Measurements from ENCODE around the gene CAMKV. TPM values are rescaled to one million over a fixed set of nuclear protein-coding genes. Genes with fewer than 3 reads are reported as not detected.
A peak's percentile ranks its signal among the peaks of the same experiment; 100 is the strongest.

The CAMKV gene
- total RNA-seq, 1 donor from 2014 or later: 10.6 TPM

- TF ChIP-seq CTCF (conservative IDR thresholded peaks at IDR 0.05): peak; percentile 66
- DNase-seq (ENCODE audit: extremely low spot score, unreplicated experiment): no peak
- H3K36me3 Mint-ChIP-seq: no peaks in the 10 kb centered on the region
These were observed 30.1 kb upstream of the CAMKV start for GRCh38 chr3:49899815-49900214.

GRCh38 chr3:49898991-49899390, 29.3 kb upstream of the CAMKV start:
- H3K27ac Mint-ChIP-seq: no peak overlapping the region

More at GRCh38 chr3:49899815-49900214, 30.1 kb upstream of the CAMKV start:
- no peaks in the 10 kb centered on the region for H3K27me3 Mint-ChIP-seq
- no peak overlapping the region for H3K4me3 Mint-ChIP-seq
- no peak overlapping the region for H3K27ac Mint-ChIP-seq
- H3K4me1 Mint-ChIP-seq (ENCODE audit: unreplicated experiment): no peaks in the 10 kb centered on the region
- no peaks in the 10 kb centered on the region for H3K9me3 Mint-ChIP-seq

DNA sequence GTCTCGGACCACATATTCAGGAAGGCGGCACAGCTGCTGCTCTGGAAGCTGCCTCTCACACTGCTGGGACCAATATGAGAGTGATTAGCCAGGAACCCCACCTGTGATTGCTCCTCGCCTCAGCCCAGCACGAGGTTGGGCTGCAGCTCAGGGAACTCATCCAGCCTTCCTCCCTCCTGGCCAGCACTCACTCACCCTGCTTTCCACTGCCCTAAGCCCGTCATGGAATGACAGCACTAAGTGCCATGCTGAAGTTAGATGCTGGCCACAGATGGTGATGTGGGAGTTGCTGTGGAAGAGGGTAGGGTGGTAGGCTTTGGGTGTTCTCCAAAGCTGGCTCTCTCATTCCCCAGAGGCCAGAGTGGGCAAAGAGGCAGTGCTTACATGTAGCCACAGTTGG, 26.6 kb upstream of the CAMKV start:
- H3K9me3 Mint-ChIP-seq: no peaks in the 10 kb centered on the region
- no peak for TF ChIP-seq CTCF (conservative IDR thresholded peaks at IDR 0.05)
- no peaks in the 10 kb centered on the region for H3K36me3 Mint-ChIP-seq
- no peaks in the 10 kb centered on the region for H3K27me3 Mint-ChIP-seq
- H3K27ac Mint-ChIP-seq: no peak overlapping the region
- H3K4me1 Mint-ChIP-seq (ENCODE audit: unreplicated experiment): no peaks in the 10 kb centered on the region
- no peak for DNase-seq (ENCODE audit: extremely low spot score, unreplicated experiment)
- no peak overlapping the region for H3K4me3 Mint-ChIP-seq

More at GRCh38 chr3:49898991-49899390, 29.3 kb upstream of the CAMKV start:
- H3K36me3 Mint-ChIP-seq: no peaks in the 10 kb centered on the region
- DNase-seq (ENCODE audit: extremely low spot score, unreplicated experiment): no peak
- H3K4me1 Mint-ChIP-seq (ENCODE audit: unreplicated experiment): no peaks in the 10 kb centered on the region
- no peak for TF ChIP-seq CTCF (conservative IDR thresholded peaks at IDR 0.05)
- no peaks in the 10 kb centered on the region for H3K9me3 Mint-ChIP-seq
- H3K27me3 Mint-ChIP-seq: no peaks in the 10 kb centered on the region
- no peak overlapping the region for H3K4me3 Mint-ChIP-seq

- TF ChIP-seq CTCF (conservative IDR thresholded peaks at IDR 0.05): no peak
- no peaks in the 10 kb centered on the region for H3K4me1 Mint-ChIP-seq (ENCODE audit: unreplicated experiment)
- no peaks in the 10 kb centered on the region for H3K27me3 Mint-ChIP-seq
- no peak overlapping the region for H3K27ac Mint-ChIP-seq
- DNase-seq (ENCODE audit: extremely low spot score, unreplicated experiment): no peak
- H3K9me3 Mint-ChIP-seq: no peaks in the 10 kb centered on the region
- no peak overlapping the region for H3K4me3 Mint-ChIP-seq
- H3K36me3 Mint-ChIP-seq: no peaks in the 10 kb centered on the region
These were observed 26.1 kb upstream of the CAMKV start for GRCh38 chr3:49895791-49896190.

DNA sequence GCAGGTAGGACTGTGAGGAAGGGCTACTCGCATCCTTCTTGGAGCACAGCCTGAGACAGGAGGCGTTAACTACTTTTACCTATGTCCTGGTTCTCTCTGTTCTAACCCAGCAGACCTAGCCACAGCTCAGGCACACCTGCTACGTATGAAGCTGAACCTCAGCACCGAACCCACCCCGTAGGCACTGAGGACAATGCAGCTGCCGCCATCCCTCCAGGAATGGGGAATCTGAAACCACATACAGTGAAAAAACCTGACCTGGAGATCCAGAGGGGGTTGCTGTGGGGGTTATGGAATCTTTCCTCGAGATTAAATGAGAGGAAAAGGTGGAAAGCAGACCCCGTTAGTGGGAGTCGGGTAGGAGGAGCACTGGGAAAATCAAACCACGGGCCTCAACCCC, 19.6 kb upstream of the CAMKV start:
- no peak for TF ChIP-seq CTCF (conservative IDR thresholded peaks at IDR 0.05)
- Mint-ChIP-seq H3K36me3 (no peaks in the 10 kb centered on the region), H3K4me1 (ENCODE audit: unreplicated experiment) (peaks cover 7% of the 10 kb centered on the region), H3K27ac (no peak overlapping the region), H3K27me3 (no peaks in the 10 kb centered on the region), H3K4me3 (no peak overlapping the region), H3K9me3 (no peaks in the 10 kb centered on the region)
- no peak for DNase-seq (ENCODE audit: extremely low spot score, unreplicated experiment)

DNA sequence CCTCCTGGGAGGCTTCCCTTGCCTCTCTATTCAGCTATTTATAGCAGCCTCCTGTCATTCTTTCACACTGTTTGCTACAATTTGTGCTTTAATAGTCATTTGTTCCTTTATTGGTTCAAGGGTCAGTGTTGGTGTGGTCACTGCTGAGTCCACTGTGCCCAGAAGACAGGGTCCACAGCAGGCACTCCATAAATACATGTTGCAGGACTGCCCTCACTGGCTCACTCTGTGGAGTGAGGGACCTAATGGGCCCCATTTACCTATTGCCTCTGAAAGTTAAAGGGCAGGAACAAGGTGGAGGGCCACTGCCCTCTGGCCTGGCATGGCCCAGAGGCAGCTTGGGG, 17.2 kb upstream of the CAMKV start:
- TF ChIP-seq CTCF (conservative IDR thresholded peaks at IDR 0.05): no peak
- Mint-ChIP-seq H3K27ac (no peak overlapping the region), H3K36me3 (no peaks in the 10 kb centered on the region), H3K9me3 (no peaks in the 10 kb centered on the region), H3K4me3 (no peak overlapping the region), H3K4me1 (ENCODE audit: unreplicated experiment) (peaks cover 12% of the 10 kb centered on the region), H3K27me3 (peaks cover 3% of the 10 kb centered on the region)
- DNase-seq (ENCODE audit: extremely low spot score, unreplicated experiment): no peak
